ENCODE measurements around the gene GAGE10. TPM values are rescaled to one million over a fixed set of nuclear protein-coding genes. Genes with fewer than 3 reads are reported as not detected.
A peak's percentile ranks its signal among the peaks of the same experiment; 100 is the strongest.
"Not testable (repeated sequence)": the region's sequence is repeated elsewhere in the genome, so short reads cannot be mapped to it uniquely, and the experiment has no call there.

The GAGE10 gene
- total RNA-seq, 1 donor from 2014 or later, result not detected

DNA sequence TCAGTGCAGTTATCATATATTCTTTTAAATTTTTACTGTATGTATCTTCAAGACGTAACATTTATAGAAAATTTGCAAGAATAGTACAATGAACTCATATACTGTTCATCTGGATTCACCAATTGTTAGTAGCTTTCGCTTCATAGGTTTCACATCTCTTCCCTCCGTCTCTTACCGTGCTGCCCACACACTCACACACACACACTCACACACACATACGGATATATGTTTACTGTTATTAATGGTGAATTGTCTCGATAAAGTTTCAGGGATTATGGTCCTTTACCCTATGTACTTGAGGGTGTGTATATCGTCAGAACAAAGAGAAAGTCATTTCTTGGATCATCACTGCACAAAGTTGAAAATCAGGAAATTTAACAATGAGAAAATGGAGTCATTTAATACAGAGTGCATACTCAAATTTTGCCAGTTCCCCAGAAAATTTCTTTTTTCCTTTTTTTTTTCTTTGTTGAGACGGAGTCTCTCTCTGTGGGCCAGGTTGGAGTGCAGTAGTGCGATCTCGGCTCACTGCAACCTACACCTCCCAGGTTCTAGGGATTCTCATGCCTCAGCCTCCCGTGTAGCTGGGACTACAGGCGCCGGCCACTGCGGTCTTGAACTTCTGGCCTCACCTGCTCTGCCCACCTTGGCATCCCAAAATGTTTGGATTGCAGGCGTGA lies 41.2 kb downstream of the GAGE10 start:
- H3K27me3 Mint-ChIP-seq (ENCODE audit: low read depth); H3K27ac Mint-ChIP-seq (ENCODE audit: unreplicated experiment); H3K9me3 Mint-ChIP-seq (ENCODE audit: low read depth); H3K4me3 Mint-ChIP-seq (ENCODE audit: unreplicated experiment); H3K4me1 Mint-ChIP-seq (ENCODE audit: low read depth); H3K36me3 Mint-ChIP-seq (ENCODE audit: low read depth); DNase-seq (ENCODE audit: low spot score): not testable (repeated sequence)

DNA sequence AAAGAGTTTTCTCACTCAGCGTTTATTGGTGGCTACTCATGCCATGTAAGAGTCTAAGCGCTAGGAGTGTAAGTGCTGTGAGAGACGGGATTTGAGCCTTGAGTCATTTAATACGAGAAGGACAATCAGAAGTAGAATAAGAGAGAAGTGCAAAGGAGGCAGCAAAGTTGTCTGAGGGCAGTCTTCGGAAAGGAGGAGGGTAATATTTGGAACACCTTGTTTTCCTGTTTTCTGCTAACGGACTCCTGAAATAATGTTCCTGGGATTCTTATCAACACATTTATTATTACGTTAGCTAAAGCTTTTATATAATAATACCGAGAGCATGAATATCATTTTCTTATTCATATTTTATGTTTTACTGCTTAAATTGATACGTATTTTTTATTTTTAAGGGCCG lies 42.0 kb downstream of the GAGE10 start:
- not testable (repeated sequence) for H3K27ac Mint-ChIP-seq (ENCODE audit: unreplicated experiment); H3K4me3 Mint-ChIP-seq (ENCODE audit: unreplicated experiment); H3K36me3 Mint-ChIP-seq (ENCODE audit: low read depth); H3K27me3 Mint-ChIP-seq (ENCODE audit: low read depth); DNase-seq (ENCODE audit: low spot score); H3K4me1 Mint-ChIP-seq (ENCODE audit: low read depth); H3K9me3 Mint-ChIP-seq (ENCODE audit: low read depth)

DNA sequence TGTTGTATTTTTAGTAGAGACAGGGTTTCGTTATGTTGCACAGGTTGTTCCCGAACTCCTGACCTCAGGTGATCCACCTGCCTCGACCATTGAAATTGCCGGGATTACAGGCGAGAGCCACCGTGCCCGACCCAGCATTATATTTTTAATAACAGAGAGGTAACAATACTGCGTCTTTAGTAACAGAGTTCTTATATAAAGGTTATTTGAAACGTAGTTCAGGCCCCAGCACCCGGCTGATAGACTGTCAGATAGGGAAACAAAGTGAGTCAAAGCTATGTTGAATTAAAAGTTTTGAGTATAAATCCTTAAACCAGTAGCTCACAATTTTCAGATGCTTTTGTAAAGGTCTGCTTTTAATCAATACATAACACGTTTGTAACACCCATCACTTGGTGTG lies 42.7 kb downstream of the GAGE10 start:
- DNase-seq (ENCODE audit: low spot score), result peak; percentile 99
- not testable (repeated sequence) for H3K4me1 Mint-ChIP-seq (ENCODE audit: low read depth); H3K4me3 Mint-ChIP-seq (ENCODE audit: unreplicated experiment); H3K27me3 Mint-ChIP-seq (ENCODE audit: low read depth); H3K36me3 Mint-ChIP-seq (ENCODE audit: low read depth); H3K9me3 Mint-ChIP-seq (ENCODE audit: low read depth); H3K27ac Mint-ChIP-seq (ENCODE audit: unreplicated experiment)

Other genes with a start within 250 kb of the GAGE10 start
- gene CCDC120, start 244.6 kb upstream of the GAGE10 start, total RNA-seq, result 6.9 to 7.7 TPM (median 7.3 TPM) in 3 replicates
- 51.9 to 58.3 TPM (median 53.4 TPM) in 3 replicates for gene PRAF2, start 229.6 kb upstream of the GAGE10 start, total RNA-seq
- gene WDR45, start 223.8 kb upstream of the GAGE10 start, total RNA-seq, result 49.2 to 63.0 TPM (median 49.3 TPM) in 3 replicates
- gene GPKOW, start 179.9 kb upstream of the GAGE10 start, total RNA-seq, result 16.0 to 17.5 TPM (median 17.2 TPM) in 3 replicates
- gene MAGIX, start 140.9 kb upstream of the GAGE10 start, total RNA-seq, result 1.6 to 3.5 TPM (median 2.9 TPM) in 3 replicates
- gene PLP2, start 131.7 kb upstream of the GAGE10 start, total RNA-seq, result 120 to 203 TPM (median 187 TPM) in 3 replicates
- 7.2 to 8.2 TPM (median 7.5 TPM) in 3 replicates for gene PRICKLE3, start 117.3 kb upstream of the GAGE10 start, total RNA-seq
- 0.87 to 1.5 TPM (median 1.4 TPM) in 3 replicates for gene SYP, start 103.5 kb upstream of the GAGE10 start, total RNA-seq
- gene CACNA1F, start 70.3 kb upstream of the GAGE10 start, total RNA-seq, result not detected in 3 replicates
- 12.3 to 13.2 TPM (median 12.8 TPM) in 3 replicates for gene CCDC22, start 68.2 kb upstream of the GAGE10 start, total RNA-seq
- 0.12 to 0.28 TPM in 2 of 3 replicates, not detected in the other for gene FOXP3, start 38.9 kb upstream of the GAGE10 start, total RNA-seq
- 6.6 to 15.0 TPM (median 8.0 TPM) in 3 replicates for gene PPP1R3F, start 33.9 kb upstream of the GAGE10 start, total RNA-seq
- not detected in 3 replicates for gene GAGE12J, start 18.4 kb downstream of the GAGE10 start, total RNA-seq
- not detected in 3 replicates for gene GAGE13, start 27.9 kb downstream of the GAGE10 start, total RNA-seq
- not detected in 3 replicates for gene GAGE12C, start 228.5 kb downstream of the GAGE10 start, total RNA-seq
- gene GAGE12D, start 238.1 kb downstream of the GAGE10 start, total RNA-seq, result not detected in 3 replicates
- not detected in 3 replicates for gene GAGE12E, start 247.6 kb downstream of the GAGE10 start, total RNA-seq